SK-N-MC (cell line): ENCODE data around the gene POLR2L.

Source experiments
- EZH2 ChIP-seq: fragments of 200-600 bp; sonication (generic); IDR thresholded peaks from one replicate; pipeline ENCODE4 v1.6.1; 2017; ENCODE audit warnings: antibody characterized with exemption
- FOXP2 ChIP-seq: optimal IDR thresholded peaks from 2 replicates; pipeline ENCODE3; 2011; ENCODE audit warnings: mild to moderate bottlenecking, moderate library complexity; ENCODE audit not compliant: insufficient read depth; ENCODE audit errors: extremely low read length, control extremely low read depth
- POLR2AphosphoS5 ChIP-seq: IDR thresholded peaks from 2 replicates; pipeline ENCODE4 v1.6.1; 2012; ENCODE audit warnings: mild to moderate bottlenecking, low read depth, low read length, borderline replicate concordance

- TF ChIP-seq POLR2AphosphoS5 (no peak), EZH2 (no peak), FOXP2 (no peak)
Observed at GRCh38 chr11:880447-880846, 38.1 kb upstream of the POLR2L start.
